Hematopoietic multipotent progenitor cell treated with erythropoietin and hydrocortisone succinate and interleukin-3 and kit ligand, for 15 days (in vitro differentiated cells): ENCODE results near the gene USP40.
A peak's percentile ranks its signal among the peaks of the same experiment; 100 is the strongest.

Experiments used
- DNase-seq: peaks from one replicate; pipeline ENCODE4 v3.0.0-alpha.2; 2015; ENCODE audit warnings: low spot score

Gene USP40

DNA sequence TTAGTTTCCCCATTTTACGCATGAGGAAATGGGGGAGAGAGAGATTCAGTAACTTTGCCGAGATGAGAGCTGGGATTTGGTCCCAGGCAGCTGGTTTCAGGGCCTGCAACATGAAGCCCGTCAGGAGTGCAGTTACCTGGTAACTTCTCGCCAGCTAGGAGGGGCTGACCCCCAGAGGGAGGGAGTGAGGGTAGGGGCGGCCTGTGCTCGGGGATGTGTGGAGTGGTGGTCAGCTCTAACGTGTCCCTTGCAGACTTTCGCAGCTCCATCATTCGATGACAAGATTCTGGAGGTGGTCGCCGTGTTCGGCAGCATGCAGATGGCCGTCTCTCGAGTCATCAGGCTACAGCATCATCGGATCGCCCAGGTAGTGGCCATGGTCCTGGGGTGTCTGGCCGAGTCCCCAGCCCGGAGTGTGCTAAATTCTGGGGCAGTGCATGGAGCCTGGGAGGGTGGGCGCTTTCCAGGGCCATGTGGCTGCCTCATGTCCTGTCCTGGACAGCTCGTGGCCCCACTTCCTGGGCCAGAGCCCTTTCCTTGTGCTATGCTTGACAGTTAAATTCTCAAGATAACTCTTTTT lies 108.5 kb downstream of the USP40 start:
- DNase-seq = no peak

DNA sequence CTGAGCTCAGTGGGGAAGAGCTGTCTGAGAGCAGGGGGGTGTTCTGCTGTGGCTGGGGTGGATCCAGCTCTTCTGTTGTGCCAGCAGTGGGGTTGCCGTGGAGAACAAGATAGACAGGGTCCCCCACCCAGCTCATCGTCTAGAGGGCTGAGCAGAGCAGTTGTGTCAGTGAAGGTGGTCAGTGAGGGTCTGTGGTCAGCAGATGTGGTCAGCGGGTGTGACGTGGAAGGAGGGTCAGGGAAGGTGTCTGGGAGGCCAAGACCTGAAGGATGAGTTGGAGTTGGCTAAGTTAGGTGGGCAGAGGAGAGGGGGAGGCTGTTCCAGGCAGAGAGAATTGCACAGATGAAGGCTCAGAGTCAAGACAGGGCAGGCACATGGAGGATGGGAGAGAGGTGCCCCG lies 109.2 kb downstream of the USP40 start:
- DNase-seq = no peak

DNA sequence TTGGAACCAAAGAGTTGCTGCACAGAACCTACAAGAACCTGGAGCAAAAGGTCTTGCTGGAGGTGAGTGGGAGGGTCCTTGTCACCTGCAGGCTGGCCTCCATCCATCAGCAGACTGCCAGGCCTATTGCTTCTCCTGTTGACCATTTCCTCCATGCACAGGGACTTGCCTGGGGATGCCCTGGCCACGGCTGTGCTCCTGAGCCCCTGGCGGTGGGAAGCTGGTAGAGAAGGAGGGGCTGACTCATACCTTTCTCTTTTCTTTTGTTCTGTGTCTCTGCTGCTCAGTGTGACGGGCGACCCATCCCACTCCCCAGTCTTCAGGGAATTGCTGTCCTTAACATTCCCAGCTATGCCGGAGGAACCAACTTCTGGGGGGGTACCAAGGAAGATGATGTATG lies 109.6 kb downstream of the USP40 start:
- DNase-seq = no peak

DNA sequence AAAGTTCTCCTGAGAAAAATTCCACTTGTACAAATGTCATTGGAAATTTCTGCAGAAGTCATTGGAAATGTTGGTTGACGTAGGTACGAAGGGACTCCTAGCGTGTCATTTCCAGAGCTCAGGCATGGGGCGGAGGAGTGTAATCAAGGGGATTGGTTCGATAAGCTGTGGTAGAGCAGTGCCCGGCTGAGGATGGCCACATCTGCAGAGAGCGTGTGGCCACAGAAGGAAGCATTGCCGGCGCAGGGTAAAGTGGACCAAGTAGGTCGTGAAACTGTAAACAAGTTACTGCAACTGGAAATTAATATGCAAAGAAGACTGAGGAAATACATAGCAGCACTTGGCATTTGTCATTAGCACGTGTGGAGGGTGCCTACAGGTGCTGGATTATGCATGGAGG lies 110.5 kb downstream of the USP40 start:
- no peak for DNase-seq

DNA sequence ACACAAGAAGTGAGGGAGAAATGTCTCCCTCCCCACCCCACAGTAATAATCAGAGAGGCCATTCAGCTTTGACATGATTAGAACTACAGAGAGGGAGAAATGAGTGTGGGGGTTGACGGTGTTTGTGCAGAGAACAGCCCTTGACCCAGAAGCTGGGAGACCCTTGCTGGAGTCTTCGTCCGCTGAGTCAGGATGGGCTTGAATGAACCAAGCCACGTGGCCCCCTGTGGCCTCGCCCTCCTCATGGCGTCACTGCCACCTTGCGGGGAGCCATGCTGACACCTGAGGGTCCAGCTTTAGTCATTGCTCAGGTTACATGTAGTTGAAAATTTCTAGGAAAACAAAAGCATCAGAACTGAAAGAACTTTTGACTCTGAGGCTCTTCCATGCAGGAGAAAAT lies 111.1 kb downstream of the USP40 start:
- no peak for DNase-seq

DNA sequence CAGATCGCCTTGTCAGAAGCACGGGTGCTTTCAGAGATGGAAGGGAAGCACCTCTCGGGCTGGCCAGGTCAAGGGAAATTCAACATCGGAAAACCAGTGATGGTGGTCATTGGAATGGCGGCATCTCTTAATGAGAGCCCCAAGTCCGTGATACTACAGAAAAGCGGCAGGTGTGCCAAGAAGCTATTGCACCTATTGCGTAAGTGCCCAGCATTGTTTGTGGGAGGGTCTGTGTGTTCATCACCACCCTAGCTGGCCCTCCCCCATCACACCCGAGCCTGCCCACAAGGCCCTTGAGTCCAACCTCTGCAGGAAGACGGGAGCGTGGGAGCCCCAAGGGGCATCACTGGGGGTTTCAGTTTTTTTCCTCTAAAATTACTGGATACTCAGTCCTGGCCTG lies 111.6 kb downstream of the USP40 start:
- DNase-seq = no peak

DNA sequence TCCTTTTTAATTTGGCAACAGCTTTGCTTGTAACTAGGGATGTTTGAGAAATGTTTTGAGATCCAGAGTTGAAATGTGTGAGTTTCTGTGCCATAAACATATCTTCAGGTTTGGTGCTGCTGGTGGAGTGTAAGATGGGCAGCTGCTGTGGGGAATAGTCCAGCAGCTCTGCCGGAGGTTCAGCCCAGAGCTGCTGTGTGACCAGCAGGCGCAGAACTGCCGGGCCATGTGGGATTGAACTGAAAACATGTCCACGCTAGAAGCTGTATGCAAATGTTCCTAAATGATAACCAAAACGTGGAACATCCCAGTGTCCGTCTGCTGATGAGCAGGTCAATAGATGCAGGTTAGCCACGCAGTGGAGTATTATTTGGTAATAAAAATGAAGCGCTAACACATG lies 112.7 kb downstream of the USP40 start:
- no peak for DNase-seq

DNA sequence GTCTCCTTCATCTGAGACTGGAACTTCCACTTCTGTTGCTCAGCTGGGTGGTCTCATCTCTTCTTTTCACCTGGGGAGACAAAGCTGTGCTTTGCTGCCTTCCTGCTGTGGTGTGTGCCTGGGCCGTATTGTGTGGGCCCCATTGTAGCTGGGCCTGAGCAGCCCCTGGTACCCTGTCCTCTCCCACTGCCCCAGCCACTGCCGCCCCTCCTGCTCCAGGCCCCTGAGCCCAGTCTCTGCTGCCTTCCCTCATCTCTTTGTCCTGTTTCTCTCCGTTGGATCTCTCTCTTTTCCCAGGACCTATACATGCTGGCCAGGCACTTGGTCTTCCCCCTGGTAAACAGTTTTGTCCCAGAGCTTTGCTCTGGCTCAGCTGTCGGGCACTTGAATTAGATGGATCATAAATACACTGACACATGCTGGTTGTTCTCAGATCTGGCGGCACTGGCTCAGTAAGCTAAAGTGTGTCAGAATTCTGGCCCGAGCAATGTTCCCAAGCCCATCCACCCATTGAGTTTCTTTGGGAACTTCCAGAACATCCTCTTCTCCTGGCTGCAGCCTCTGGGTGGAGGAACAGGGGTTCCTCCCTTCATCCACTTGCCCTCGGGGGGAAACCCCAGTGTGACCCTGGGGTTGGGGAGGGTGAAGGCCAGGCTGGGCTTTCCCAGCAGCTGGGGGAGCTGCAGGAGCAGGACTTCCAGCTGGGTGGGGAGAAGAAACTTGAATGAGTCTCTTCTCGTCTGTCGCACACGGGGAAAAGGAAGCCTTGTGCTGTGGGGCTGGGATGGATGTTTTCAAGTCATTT lies 113.3 kb downstream of the USP40 start:
- no peak for DNase-seq

DNA sequence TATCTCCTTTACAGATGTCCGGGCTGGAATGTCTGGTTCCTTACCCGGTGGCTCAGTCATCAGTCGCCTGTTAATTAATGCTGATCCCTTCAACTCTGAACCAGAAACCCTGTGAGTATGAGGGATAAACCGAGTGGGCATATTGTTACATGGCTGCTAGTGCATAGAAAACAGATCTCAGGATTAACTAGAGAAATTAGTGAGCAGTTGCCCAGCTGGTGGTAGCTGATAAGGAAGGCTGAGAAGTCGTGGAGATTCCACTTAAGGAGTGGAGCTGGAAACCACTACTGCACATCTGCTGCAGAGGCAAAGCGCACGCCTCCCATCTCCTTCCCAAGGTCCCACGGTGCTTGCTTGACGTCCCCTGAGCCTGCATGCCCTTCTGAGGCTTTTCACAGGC lies 114.6 kb downstream of the USP40 start:
- DNase-seq = peak; percentile 50

DNA sequence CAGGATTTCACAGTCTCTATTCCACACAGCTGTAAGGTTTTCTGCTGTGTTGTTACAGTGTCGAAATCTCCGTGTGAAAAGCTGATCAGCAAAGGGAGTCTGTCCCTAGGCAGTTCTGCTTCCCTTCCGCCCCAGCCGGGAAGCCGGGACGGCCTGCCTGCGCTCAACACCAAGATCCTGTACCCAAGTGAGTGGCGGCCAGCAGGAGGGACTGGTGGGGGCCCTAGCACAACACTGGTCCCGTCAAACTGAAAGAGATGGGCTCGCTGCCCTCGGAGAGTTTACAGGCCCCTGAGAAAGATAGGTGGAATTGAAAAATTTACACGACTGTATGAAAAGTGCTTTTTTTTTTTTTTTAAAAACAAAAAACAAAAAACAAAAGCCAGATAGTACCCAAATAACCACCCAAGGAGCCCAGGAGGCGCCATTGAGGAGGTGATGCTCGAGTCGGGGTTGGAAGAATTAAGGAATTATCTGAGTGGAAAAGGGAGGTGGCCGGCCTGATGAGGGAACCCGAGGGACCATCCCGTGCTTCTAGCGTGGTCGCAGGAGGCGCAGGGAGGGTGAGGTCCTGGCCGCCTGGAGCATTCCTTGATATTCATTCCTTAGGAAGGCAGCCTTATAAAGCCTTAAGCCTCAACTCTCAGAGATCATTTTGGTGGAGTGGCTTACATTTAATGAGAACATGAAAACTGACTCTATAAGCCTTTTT lies 115.6 kb downstream of the USP40 start:
- DNase-seq = no peak

DNA sequence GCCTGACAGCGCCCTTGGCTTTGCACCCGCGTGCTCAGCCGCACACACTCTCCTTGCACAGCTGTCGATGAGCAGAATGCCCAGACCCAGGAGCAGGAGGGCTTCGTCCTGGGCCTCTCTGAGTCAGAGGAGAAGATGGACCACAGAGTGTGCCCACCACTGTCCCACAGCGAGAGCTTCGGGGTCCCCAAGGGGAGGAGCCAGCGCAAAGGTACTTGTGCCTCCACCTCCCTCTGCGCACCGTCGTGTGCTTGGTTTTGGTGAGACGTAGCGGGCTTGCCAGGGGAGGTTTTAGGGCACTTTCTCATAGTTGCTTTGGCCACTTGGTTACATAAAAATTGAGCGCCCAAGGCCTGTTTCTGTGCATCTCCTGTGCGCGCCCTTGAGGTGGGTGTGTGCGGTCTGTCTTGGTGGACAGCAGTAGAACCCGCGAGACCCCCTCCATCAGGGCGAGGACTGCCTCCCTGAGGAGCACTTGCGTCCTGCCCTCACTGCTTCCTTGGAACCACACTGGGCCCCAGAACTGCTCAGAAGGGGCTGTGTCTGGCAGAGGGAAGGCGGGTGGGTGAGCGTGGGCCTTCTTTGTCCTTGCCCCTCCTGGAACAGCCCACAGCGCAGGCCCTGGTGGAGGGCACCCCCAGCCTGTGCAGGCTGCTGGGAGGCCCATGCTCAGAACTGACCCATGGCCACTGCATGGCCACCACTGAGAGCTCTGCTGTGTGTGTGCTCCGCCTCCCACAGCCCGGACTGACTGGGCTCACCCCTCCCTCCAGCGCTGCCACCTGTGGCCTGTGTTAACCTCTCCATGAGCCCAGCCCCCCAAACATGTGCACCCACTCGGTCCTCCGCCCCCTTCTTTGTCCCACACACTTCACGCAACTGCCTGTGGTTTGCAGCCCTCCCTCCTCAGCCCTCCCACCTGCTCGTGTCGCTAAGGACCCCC lies 116.4 kb downstream of the USP40 start:
- DNase-seq = no peak

DNA sequence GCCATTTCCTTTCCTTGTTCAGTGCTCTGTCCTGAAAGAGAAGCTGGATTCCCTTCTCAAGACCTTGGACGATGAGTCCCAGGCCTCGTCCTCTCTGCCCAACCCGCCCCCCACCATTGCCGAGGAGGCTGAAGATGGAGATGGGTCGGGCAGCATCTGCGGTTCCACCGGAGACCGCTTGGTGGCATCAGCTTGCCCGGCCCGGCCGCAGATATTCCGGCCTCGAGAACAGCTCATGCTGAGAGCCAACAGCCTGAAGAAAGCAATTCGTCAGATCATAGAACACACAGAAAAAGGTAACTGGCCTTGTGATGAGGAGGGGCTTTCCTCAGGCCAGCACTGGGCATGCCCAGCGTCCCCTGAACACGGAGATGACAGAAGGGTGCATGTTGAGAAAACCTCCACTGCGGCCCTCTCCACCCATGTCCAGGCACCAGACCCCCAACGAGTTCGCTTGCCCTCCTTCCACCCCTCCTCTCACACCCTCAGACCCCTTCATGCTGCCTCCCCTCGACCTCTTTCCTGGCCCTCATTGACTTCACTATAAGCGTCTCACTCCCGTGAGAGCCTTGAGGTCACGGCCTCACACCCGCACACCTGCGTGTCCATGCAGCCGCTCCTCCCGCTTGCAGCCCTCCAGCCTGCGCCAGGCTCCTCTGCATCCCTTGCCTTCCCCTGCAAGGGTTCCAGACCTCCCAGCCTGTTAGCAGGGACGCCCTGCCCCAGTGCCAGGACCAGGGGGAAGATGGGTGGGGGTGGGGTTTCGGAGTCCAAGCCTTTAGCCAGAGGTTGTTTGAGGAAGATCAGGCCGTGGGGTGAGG lies 117.3 kb downstream of the USP40 start:
- DNase-seq = no peak

DNA sequence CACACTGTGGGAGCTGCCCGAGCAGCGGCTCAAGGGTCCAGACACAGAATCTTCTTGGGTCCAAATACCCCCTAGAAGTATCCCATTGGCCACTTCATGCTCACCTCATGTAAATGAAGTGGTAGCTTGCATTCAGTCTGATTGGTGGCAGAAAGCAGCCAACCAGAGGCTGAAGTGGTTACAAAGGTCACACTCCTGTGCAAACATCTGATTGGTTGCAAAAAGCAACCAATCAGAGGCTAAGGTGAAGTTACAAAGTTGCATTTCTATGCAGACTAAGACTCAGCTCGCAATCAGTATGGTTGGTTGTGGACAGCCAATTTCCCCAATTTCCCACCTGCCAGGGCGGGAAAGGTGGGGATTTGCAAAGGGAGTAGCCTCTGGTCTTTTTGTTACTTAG lies 118.0 kb downstream of the USP40 start:
- no peak for DNase-seq

DNA sequence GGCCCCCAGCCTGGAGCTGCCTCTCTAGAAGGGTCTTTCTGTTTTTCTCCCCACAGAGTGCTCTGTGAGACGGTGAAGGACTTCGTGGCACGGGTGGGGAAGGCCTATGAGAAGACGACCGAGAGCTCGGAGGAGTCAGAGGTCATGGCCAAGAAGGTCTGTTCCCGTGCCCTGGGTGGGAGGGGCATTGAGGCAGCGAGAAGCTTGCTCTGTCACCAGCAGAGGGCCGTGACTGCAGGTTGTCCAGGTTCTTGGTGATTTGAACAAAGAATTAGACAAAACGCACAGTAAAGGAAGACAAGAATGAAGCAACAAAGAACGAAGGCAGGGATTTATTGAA lies 118.4 kb downstream of the USP40 start:
- no peak for DNase-seq

DNA sequence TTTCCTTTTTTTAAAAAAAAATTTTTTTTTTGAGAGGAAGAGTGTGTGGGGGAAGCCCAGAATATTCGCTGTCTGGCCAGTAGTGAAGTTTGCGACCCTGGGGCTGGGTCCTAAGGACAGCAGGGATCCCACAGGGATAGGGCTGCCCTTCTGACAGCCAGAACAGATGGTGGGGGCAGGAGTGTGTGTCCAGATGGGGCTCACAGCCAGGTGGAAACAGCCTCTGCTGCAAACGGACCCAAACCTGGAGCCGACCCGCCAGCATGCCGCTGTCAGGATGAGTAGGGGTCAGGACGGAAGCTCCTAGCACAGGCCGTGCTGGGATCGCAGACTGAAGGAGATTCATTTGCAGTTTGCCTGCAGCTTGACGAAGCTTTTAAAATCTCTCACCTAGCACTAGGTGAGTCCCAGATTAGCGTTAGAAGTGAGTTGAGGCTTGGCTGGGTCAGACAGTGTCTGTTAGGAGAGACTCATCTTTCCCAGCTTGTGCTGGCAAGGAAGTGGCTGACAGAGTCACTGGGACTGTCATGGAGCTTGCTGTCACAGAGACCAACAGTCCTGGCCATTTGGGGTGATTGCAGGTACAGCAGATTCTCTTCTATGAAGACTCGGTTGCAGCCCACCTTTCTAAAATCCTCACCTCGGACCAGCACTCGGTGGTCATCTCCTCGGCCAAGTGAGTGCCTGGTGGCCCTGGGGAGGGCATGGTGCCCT lies 118.9 kb downstream of the USP40 start:
- DNase-seq = no peak

DNA sequence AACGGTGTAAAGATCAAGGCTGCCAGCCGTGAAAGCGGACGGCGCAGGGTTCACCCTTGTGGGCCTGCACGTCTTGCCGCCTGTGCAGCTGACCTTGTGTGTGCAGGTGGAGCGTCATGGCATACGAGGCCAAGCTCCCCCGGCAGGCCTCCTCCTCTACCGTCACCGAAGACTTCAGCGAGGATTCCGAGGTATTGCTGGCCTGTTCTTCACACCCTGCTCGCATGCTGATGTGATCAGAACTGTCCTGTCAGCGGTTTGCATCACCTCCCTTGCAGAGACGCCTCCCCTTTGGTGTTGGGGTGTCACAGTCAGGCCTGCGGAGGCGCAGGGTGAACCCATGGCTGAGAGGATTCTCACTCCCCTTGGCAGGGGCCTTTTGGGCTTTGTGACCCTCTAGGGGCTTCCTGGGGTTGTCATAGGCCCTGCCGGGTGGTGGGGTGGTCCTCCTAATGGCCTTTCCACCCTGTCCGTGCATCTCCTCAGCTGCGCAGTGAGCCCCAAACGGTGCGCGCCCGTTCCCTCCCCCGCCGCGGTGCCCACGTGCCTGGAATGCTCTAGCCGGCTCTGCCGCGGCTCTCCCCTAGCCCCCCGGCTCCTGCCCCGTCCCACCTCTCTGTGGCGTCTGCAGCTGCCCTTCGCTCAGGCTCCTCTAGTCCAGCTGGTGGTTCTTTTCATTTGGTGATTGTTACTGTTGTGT lies 119.8 kb downstream of the USP40 start:
- DNase-seq = no peak

DNA sequence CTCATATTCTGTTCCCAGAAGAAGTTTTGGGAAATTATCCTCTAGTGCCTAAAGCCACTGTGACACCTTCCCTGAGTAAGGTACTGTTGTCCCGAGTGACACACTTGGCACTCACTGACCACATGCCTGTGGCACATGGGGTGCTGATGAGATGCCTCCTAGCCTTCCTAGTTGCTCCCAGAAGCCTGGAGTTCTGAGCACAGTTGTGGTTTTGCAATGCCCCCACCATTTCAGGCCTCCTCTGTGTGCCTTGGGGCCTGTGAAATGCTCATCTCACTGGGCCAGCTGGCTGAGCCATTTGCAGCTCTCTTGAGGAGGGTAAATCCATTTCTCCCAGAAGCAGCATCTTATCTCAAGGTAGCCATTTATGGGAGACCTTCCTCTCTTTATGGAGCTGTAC lies 120.5 kb downstream of the USP40 start:
- DNase-seq = no peak

DNA sequence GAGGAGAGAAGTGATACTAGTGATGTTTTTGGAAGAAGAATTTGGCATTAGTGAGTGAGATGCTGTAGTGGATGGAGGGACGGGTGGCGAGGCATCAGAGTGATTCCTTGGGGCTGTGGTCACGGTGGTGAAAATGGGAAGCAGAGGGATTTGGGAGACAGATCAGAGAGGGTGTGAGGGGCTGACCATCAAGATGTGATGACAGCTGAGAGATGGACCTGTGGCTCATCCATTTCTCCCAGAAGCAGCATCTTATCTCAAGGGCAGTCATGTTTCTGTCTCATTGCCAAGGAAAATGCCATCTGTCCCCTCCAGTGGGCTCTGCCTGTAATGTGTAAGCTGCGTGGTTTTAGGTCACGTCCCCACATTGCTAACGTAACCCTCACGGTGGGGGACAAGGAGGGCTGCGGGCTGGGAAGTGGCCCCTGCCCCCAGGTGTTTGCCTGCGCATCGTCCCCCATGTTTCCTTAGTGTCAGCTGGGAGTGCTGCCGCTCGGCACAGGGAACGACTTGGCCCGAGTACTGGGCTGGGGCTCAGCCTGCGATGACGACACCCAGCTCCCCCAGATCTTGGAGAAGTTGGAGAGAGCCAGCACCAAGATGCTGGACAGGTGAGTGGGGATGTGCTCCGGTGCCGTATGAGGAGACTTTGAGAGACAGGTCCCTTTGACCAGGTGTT lies 121.3 kb downstream of the USP40 start:
- DNase-seq = no peak

DNA sequence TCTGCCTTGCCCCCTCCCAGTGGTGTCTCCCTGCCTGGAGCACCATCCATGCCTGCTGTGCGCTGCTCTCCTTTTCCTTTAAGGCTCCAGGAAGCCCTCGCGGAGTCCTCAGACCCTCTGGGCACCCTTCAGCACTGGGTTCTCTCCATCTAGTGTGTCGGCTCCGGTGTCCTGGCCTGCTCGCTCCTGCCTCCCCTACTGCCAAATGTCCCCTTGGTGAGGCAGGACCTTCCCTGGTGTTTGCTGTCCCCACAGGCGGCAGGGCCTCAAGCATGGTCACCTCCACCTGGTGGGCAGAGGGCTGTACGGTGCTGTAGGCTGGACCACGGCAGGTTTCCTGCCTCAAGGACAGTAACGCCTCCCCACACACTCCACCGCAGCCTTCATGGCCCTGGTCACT lies 122.1 kb downstream of the USP40 start:
- no peak for DNase-seq
